C4-2B (cell line): Measurements from ENCODE around the gene NAPA.

Experiments
- H3K27ac ChIP-seq: fragments of 450-650 bp; 2 replicates; pipeline ENCODE4 v1.5.1; 2017
- CTCF ChIP-seq: fragments of 450-650 bp; conservative IDR thresholded peaks from 2 replicates; pipeline ENCODE4 v1.5.1; 2017; ENCODE audit warnings: mild to moderate bottlenecking
- ZFX ChIP-seq: fragments of 450-650 bp; IDR thresholded peaks from 2 replicates; pipeline ENCODE4 v1.6.1; 2017

The NAPA gene

GRCh38 chr19:47447470-47448359 lies 67.1 kb downstream of the NAPA start:
- TF ChIP-seq CTCF (no peak), ZFX (no peak)
- H3K27ac ChIP-seq, result no peak overlapping the region

- TF ChIP-seq CTCF, result no peak
- no peak for TF ChIP-seq ZFX
- H3K27ac ChIP-seq, result no peak overlapping the region
Measured at GRCh38 chr19:47446534-47447469, 68.1 kb downstream of the NAPA start.

- H3K27ac ChIP-seq, result no peak overlapping the region
- no peak for TF ChIP-seq CTCF
- TF ChIP-seq ZFX, result no peak
Measured at GRCh38 chr19:47445937-47446402, 68.9 kb downstream of the NAPA start.

GRCh38 chr19:47445527-47445926 lies 69.3 kb downstream of the NAPA start:
- TF ChIP-seq CTCF (no peak), ZFX (no peak)
- no peak overlapping the region for H3K27ac ChIP-seq

GRCh38 chr19:47444388-47444821 lies 70.5 kb downstream of the NAPA start:
- H3K27ac ChIP-seq, result no peak overlapping the region
- TF ChIP-seq CTCF (no peak), ZFX (no peak)

- TF ChIP-seq CTCF (no peak), ZFX (no peak)
- no peak overlapping the region for H3K27ac ChIP-seq
Measured at GRCh38 chr19:47443331-47443730, 71.5 kb downstream of the NAPA start.
